DMS79 (cell line): Measurements from ENCODE around the gene CELSR1.

Experiments used
- DNase-seq: peaks from one replicate; lab custom pipeline; 2025; lab: John Stamatoyannopoulos, UW

Gene CELSR1

GRCh38 chr22:46458525-46458924, 78.9 kb downstream of the CELSR1 start:
- no peak for DNase-seq

GRCh38 chr22:46457502-46458488, 79.6 kb downstream of the CELSR1 start:
- no peak for DNase-seq

- no peak for DNase-seq
These were observed 80.6 kb downstream of the CELSR1 start for GRCh38 chr22:46456818-46457163.

GRCh38 chr22:46455446-46455845, 82.0 kb downstream of the CELSR1 start:
- DNase-seq: no peak

- DNase-seq: no peak
These were observed 82.7 kb downstream of the CELSR1 start for GRCh38 chr22:46454504-46455269.

GRCh38 chr22:46453829-46454503, 83.5 kb downstream of the CELSR1 start:
- DNase-seq: no peak

- no peak for DNase-seq
These were observed 84.2 kb downstream of the CELSR1 start for GRCh38 chr22:46453006-46453828.

GRCh38 chr22:46452195-46453005, 85.0 kb downstream of the CELSR1 start:
- DNase-seq: no peak

- DNase-seq: no peak
These were observed 85.7 kb downstream of the CELSR1 start for GRCh38 chr22:46451741-46452140.

GRCh38 chr22:46450931-46451561, 86.4 kb downstream of the CELSR1 start:
- no peak for DNase-seq

- no peak for DNase-seq
These were observed 87.3 kb downstream of the CELSR1 start for GRCh38 chr22:46449974-46450745.

- no peak for DNase-seq
These were observed 88.2 kb downstream of the CELSR1 start for GRCh38 chr22:46449116-46449691.

GRCh38 chr22:46448333-46448732, 89.1 kb downstream of the CELSR1 start:
- DNase-seq: peak; percentile 73

- no peak for DNase-seq
These were observed 89.5 kb downstream of the CELSR1 start for GRCh38 chr22:46447906-46448305.

- DNase-seq: peak; percentile 59
These were observed 90.6 kb downstream of the CELSR1 start for GRCh38 chr22:46446799-46447198.

GRCh38 chr22:46445771-46446420, 91.5 kb downstream of the CELSR1 start:
- no peak for DNase-seq

GRCh38 chr22:46444390-46444854, 93.0 kb downstream of the CELSR1 start:
- no peak for DNase-seq

- DNase-seq: no peak
These were observed 93.5 kb downstream of the CELSR1 start for GRCh38 chr22:46443850-46444389.
